UCSD-AML1 (cell line): ENCODE measurements around the gene TRIM58.

Experiments used
- DNase-seq: peaks from one replicate; lab custom pipeline; 2025; ENCODE audit not compliant: unreplicated experiment; lab: John Stamatoyannopoulos, UW

TRIM58 gene

GRCh38 chr1:247857069-247857984 is at the start of gene TRIM58:
TRIM58 (plus strand) TSS chr1:247857187; CDS start chr1:247857247, 60 bp downstream.
- peak; percentile 87 for DNase-seq

- no peak for DNase-seq
Measured at GRCh38 chr1:247812637-247813036, 44.4 kb upstream of the TRIM58 start.

GRCh38 chr1:247822060-247822459 is 34.9 kb upstream of the TRIM58 start:
- DNase-seq = no peak

- DNase-seq = no peak
Measured at GRCh38 chr1:247824023-247824422, 33.0 kb upstream of the TRIM58 start, which contains the start of gene OR14A16. OR14A16 (minus strand) TSS chr1:247824119; CDS start chr1:247815729, 8,390 bp downstream.

GRCh38 chr1:247825362-247825761 is 31.6 kb upstream of the TRIM58 start:
- peak; percentile 37 for DNase-seq

GRCh38 chr1:247829656-247830055 is 27.3 kb upstream of the TRIM58 start:
- DNase-seq = no peak

GRCh38 chr1:247833601-247834000 is 23.4 kb upstream of the TRIM58 start:
- DNase-seq = no peak

GRCh38 chr1:247840818-247841217 is 16.2 kb upstream of the TRIM58 start:
- DNase-seq = peak; percentile 15

GRCh38 chr1:247841796-247842195 is 15.2 kb upstream of the TRIM58 start, which contains the start of gene OR11L1:
OR11L1 (minus strand) TSS chr1:247841896; CDS start chr1:247841896, 0 bp downstream.
- DNase-seq = no peak

GRCh38 chr1:247843411-247843810 is 13.6 kb upstream of the TRIM58 start:
- DNase-seq = no peak

- DNase-seq = no peak
Measured at GRCh38 chr1:247845011-247845692, 11.8 kb upstream of the TRIM58 start.

- no peak for DNase-seq
Measured at GRCh38 chr1:247845693-247846017, 11.3 kb upstream of the TRIM58 start.

- no peak for DNase-seq
Measured at GRCh38 chr1:247848346-247848745, 8.6 kb upstream of the TRIM58 start.

- DNase-seq = no peak
Measured at GRCh38 chr1:247849616-247850015, 7.4 kb upstream of the TRIM58 start.

GRCh38 chr1:247854899-247855545 is 2.0 kb upstream of the TRIM58 start:
- peak; percentile 65 for DNase-seq

- DNase-seq = no peak
Measured at GRCh38 chr1:247855911-247856310, 1.1 kb upstream of the TRIM58 start.

- DNase-seq = peak; percentile 53
Measured at GRCh38 chr1:247857985-247858619, 1.1 kb downstream of the TRIM58 start.

GRCh38 chr1:247862756-247863155 is 5.8 kb downstream of the TRIM58 start:
- DNase-seq = no peak

- no peak for DNase-seq
Measured at GRCh38 chr1:247864644-247865043, 7.7 kb downstream of the TRIM58 start.

GRCh38 chr1:247865416-247865815 is 8.4 kb downstream of the TRIM58 start:
- DNase-seq = no peak

- DNase-seq = no peak
Measured at GRCh38 chr1:247883346-247883745, 26.4 kb downstream of the TRIM58 start.
